Activated CD4-positive, alpha-beta T cell treated with anti-CD3 and anti-CD28 coated beads, Interleukin-2, amount 50 U/mL, for 4 hours (primary cell): ENCODE measurements around the gene NOP56.
"Not testable (repeated sequence)": the region's sequence is repeated elsewhere in the genome, so short reads cannot be mapped to it uniquely, and the experiment has no call there.

ENCODE experiments used
- DNase-seq, 2 experiments: peaks; one replicate each; pipeline ENCODE4 v3.0.0-alpha.2; 2020

Gene NOP56

GRCh38 chr20:2690213-2690612, 37.8 kb downstream of the NOP56 start:
- DNase-seq, result no peak

- DNase-seq, result no peak
Observed at GRCh38 chr20:2690718-2691117, 38.3 kb downstream of the NOP56 start.

GRCh38 chr20:2691127-2691526, 38.7 kb downstream of the NOP56 start:
- DNase-seq, result no peak

GRCh38 chr20:2691663-2692035, 39.2 kb downstream of the NOP56 start:
- DNase-seq, result no peak

- peak in 1 of 2 experiments; percentile 18 for DNase-seq
Observed at GRCh38 chr20:2692036-2692885, 39.8 kb downstream of the NOP56 start, which contains the start of gene EBF4. TSS of gene EBF4 (plus strand) at chr20:2692780. CDS start at chr20:2693646, 866 bp downstream.

- peak in 1 of 2 experiments; percentile 13 for DNase-seq
Observed at GRCh38 chr20:2692886-2693285, 40.5 kb downstream of the NOP56 start.

GRCh38 chr20:2693286-2694007, 41.0 kb downstream of the NOP56 start:
- DNase-seq, result peak; percentile 34 to 38

- DNase-seq, result no peak
Observed at GRCh38 chr20:2694008-2694471, 41.6 kb downstream of the NOP56 start.

GRCh38 chr20:2694519-2694918, 42.1 kb downstream of the NOP56 start:
- DNase-seq, result no peak

- DNase-seq, result no peak
Observed at GRCh38 chr20:2695206-2695983, 43.0 kb downstream of the NOP56 start.

GRCh38 chr20:2695984-2696525, 43.6 kb downstream of the NOP56 start:
- not testable (repeated sequence) for DNase-seq

GRCh38 chr20:2696646-2697045, 44.2 kb downstream of the NOP56 start:
- no peak for DNase-seq

GRCh38 chr20:2697768-2698167, 45.3 kb downstream of the NOP56 start:
- DNase-seq, result no peak

GRCh38 chr20:2698186-2698817, 45.9 kb downstream of the NOP56 start:
- no peak for DNase-seq

GRCh38 chr20:2698912-2699311, 46.5 kb downstream of the NOP56 start:
- no peak for DNase-seq

- DNase-seq, result no peak
Observed at GRCh38 chr20:2699775-2700413, 47.5 kb downstream of the NOP56 start.

- DNase-seq, result no peak
Observed at GRCh38 chr20:2700913-2701620, 48.6 kb downstream of the NOP56 start.

GRCh38 chr20:2701671-2702081, 49.2 kb downstream of the NOP56 start:
- DNase-seq, result no peak

GRCh38 chr20:2703716-2704475, 51.5 kb downstream of the NOP56 start:
- DNase-seq, result no peak

GRCh38 chr20:2705931-2706645, 53.7 kb downstream of the NOP56 start:
- no peak for DNase-seq
